ENCODE data around the gene NINJ2.
"Not testable (repeated sequence)": the region's sequence is repeated elsewhere in the genome, so short reads cannot be mapped to it uniquely, and the experiment has no call there.

The NINJ2 gene

DNA sequence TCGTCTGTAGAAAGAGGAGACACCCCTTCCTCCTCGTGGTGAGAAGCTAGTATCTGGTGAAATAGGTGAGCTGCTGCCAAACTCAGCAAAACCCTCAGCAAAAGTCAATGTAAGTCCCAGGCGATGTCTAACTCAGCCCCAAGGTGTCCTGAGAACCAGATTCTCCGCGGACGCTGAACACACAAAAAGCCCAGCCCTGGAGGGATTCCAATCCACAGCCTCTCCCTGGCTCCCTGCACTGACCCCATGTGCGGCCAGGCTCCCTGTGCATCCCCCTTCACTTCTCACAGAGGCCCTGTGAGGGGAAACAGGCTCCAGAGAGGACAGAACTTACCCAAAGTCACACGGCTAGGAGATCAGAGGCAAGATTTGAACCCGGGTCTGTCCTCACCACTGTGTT, 81.5 kb downstream of the NINJ2 start:
- no peak for DNase-seq

DNA sequence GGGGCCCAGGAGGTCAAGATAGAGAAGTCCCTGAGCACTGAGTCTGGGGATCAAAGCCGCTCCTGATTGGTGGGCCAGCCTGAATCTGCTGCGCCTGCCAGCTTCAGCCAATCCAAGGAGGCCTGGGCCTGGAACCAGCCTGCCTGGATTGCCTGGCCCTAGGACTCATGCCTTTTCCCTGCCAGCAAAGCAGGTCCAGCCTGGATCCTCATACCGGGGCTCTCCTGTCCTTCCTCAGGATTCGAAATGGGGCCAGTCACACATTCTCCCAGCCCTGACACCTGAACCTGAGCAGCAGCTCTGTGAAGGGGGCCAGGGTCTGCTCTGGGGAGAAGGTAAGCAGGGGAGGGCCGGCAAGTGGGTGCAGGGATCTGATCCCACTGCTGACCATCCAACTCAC, 81.9 kb downstream of the NINJ2 start:
- DNase-seq: no peak

DNA sequence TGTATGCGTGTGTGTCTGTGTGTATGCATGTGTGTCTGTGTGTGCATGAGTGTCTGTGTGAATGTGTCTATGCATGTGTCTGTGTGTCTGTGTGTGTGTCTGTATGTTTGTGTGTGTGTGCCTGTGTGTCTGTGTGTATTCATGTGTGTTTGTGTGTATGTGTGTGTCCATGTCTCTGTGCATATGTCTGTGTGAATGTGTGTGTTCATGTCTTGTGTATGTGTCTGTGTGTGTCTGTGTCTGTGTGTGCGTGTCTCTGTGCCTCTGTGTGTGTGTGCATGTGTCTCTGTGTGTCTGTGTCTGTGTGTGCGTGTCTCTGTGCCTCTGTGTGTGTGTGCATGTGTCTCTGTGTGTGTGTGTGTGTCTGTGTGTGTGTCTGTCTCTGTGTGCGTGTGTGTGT, 82.4 kb downstream of the NINJ2 start:
- DNase-seq: no peak

DNA sequence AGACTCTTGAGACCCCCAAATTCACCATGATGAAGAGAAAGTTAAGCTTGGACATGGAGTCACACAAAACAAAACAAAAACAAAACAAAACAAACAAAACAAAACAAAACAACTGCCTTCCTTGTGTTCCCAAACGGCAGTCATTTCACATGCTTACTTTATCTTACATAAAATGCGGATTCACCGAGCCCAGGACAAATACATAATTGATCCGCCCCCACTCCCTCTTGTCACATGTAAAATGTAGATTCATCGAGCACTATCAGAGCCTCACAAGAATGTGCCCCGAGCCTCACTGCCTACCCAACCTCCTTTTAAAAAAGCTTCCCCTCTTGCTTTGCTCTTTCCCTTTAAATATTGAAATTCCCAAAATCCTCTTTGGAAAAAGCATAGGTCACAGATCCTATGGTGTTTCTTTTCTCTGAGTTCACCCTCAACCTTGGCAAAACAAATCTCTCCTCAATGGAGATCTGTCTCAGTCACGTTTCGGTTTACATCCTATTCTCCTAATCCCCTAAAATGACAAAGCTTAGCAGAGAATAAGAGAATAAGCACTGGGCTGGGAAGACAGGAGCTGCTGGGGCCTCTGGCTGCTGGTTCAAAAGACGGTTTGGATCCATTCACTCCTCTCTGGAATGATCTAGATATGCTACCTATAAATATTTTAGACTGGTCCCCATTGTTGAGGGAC, 83.7 kb downstream of the NINJ2 start:
- no peak for DNase-seq

DNA sequence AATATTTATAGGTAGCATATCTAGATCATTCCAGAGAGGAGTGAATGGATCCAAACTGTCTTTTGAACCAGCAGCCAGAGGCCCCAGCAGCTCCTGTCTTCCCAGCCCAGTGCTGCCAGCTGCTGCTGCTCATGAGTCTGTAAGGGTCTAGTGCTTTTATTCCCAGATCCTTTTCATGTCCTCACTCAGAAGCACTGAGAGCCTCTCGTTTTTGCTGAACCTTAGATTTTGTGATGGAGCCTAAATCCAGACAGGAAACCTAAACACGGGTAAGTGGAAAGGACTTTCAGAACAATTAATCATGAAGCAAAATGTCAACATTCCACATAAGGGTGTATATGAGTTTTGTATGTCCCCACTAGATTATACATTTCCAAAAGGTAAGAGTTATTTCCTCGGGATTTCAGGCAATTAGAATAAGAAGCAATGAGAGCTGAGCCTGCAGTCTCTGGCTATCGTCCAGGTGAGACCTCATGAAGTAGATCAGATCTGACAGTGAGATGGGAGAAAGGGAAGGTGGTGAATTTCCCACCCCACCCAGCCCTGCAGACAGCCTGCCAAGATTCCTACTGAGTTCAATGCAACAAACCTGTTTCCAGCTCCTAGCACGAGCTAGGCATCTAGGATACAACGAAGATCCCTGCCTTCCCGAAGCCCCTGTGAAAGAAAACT, 84.4 kb downstream of the NINJ2 start:
- no peak for DNase-seq

DNA sequence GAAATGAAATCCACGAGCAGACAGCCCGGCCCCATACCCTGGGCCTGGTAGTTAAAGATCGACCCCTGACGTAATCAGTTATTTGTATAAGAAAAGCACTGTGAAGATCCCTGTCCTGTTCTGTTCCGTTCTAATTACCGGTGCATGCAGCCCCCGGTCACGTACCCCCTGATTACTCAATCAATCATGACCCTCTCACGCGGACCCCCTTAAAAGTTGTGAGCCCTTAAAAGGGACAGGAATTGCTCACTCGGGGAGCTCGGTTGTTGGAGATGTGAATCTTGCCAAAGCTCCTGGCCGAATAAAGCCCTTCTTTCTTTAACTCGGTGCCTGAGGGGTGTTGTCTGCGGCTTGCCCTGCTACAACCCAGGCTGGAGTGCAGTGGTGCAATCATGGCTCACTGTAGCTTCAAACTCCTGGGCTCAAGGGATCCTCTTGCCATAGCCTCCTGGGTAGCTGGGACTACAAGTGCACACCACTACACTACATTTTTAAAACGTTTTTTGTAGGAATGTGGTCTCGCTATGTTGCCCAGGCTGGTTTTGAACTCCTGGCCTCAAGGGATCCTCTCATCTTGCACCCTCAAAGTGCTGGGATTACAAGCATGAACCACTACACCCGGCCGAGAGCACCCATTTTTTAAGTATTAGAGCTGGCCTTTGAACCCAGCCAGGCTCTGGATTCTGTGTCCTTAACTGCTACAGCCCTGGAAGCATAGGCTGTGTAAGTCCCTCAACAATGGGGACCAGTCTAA, 85.1 kb downstream of the NINJ2 start:
- not testable (repeated sequence) for DNase-seq

DNA sequence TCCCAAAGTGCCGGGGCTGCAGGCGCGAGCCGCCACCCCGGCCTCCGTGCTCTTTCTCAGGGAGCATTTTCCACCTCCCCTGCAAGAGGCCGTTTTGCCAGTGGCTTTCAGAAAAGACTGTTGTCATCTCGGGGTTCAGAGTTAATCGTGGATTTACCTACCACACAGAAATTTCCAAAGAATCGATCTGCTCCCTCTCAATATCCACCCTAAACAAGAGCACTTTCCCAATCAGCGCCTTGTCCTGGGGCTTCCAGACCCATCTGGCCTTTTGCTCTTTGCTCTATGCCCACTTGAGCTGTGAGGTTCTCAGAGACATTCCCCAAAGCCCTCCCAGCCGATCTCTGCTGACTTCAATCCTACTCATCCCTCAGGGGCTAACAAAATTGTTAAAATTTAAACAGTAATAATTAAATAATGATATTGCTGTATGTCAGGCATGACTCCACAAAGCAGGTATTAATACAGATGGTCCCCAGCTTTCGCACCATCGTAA, 86.6 kb downstream of the NINJ2 start:
- no peak for DNase-seq

DNA sequence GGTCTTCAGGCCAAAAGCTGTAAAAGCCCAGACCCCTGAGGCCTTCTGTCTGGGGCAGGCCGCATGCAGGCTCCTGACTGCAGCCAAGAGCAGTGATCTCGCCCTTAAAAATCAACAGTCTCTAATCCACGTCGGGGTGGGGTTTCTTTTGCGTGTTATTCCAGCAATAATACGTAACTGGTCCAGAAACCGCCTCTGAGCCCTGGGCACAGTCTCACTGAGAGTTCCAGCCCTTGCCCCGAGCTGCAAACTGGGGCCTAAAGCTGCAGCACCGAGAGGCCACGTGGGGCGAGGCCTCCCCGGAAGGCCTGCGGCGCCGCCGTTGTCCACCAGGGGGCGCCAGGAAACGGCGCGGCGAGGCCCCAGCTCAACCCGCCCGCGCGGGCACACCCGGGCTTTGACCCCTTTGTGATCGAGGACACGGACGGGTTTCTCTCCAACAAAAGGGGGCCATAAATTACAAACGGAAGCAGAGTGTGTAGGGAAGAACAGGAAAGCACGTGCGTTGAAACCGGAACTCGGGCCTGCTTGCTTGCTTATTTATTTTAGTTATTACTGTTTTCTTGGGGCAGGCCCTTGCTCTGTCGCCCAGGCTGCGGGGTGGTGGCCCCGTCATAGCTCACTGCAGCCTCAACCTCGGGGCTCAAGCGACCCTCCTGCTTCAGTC, 87.2 kb downstream of the NINJ2 start:
- peak; percentile 93 to 94 for DNase-seq

DNA sequence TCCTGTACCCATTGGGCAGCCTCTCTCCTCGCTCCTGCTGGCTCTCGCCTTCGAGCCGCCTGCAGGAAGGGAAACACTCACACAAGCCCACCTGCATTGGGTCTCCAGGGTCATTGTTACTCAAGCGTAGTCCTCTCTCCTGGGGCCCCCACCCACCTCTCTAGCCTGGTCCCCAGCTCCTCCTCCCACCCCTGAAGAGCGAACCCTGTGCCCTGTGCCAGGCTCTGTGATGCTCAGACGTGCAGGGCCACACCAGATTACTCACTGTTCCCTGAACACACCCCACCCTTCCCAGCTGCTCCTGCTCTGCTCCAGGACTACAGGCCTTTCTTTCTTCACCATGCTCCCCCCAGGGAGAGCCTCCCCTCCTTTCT, 88.1 kb downstream of the NINJ2 start:
- no peak for DNase-seq

DNA sequence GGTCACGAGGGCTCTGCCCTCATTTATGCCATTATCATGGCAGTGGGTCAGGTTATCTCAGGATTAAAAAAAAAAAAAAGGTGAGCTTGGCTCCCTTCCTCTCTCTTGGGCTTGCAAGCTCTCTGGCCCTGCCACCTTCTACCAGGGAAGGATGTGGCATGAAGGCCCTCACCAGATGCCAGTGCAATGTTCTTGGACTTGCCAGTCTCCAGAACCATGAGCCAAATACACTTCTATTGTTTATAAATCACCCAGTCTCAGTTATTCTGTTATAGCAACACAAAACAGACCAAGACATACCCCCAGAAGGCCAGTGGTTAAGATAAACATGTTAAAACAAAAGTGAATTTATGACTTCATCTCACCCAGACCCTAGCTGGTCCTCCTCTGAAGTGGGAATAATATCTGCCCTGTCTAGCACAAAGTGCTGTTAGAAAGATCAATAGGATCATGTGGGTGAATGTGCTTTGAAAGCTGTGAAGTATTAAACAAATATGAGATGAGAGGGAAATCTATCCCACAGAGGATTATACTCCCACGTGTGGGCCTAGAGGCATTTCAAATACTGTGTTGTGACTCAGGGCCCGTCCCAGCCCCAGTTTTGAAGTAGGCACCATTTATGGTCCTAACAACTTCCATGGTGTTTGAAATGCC, 88.6 kb downstream of the NINJ2 start:
- DNase-seq: peak in 1 of 2 experiments; percentile 41

DNA sequence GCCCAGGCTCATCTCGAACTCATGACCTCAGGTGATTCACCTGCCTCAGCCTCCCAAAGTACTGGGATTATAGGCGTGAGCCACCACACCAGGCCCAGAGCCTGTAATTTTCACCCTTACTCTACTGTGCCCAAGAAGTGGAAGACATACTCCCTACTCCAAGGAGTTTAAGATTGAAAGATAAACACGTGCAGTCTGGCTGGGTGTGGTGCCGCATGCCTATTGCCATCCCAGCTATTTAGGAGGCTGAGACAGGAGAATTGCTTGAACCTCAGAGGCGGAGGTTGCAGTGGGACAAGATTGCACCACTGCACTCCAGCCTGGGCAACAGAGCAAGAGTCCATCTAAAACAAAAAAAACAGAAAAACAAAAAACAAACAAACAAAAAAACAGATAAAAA, 90.0 kb downstream of the NINJ2 start:
- DNase-seq: no peak

DNA sequence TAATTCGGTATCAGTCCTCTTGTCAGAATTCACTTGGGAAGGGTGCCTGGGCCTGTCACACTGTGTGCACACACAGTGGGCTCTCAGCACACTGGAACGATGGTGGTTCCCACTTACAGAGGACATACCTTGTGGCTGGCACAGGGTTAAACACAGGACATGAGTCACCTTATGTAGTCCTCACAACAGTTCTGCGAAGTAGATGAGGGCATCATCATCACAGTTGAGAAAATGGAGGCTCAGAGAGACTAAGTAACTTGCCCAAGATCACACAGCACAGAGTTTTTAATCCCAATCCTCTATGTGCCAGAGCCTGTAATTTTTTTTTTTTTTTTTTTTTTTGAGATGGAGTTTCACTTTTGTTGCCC, 90.7 kb downstream of the NINJ2 start:
- DNase-seq: peak in 1 of 2 experiments; percentile 47

DNA sequence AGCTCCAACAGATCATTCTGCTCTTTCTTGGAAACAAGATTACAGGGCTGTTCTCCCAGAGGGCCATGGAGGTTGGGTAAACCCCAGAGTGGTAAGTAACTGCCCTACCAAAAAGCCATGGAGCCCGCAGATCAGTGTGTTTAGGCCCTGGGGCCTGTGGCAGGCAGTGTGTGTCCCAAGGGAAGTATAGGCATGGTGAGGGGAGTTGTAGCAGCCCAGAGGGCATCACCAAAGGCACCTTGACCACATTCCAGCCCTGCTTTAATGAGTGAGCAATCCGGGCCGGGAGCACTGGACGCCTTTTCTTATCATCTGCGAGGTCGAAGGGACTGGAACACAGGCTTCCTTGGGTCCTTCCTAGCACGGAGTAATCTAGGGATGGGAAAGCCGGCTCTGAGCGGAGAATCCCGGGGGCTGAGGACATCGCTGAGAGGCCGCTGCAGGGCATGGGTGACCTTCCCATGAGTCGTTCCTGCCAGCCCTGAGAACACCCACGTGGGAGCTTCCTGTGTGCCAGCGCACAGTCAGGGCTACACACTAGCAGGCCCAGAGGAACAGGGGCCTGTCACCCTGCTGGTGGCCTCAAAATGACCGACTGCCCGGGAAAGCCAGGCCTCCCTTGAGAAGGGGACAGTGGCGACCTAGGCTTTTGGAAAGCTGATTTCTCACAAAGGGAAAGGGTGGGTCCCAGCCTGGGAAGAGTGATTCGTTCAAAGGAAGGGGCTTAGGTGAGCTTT, 91.3 kb downstream of the NINJ2 start:
- DNase-seq: no peak

DNA sequence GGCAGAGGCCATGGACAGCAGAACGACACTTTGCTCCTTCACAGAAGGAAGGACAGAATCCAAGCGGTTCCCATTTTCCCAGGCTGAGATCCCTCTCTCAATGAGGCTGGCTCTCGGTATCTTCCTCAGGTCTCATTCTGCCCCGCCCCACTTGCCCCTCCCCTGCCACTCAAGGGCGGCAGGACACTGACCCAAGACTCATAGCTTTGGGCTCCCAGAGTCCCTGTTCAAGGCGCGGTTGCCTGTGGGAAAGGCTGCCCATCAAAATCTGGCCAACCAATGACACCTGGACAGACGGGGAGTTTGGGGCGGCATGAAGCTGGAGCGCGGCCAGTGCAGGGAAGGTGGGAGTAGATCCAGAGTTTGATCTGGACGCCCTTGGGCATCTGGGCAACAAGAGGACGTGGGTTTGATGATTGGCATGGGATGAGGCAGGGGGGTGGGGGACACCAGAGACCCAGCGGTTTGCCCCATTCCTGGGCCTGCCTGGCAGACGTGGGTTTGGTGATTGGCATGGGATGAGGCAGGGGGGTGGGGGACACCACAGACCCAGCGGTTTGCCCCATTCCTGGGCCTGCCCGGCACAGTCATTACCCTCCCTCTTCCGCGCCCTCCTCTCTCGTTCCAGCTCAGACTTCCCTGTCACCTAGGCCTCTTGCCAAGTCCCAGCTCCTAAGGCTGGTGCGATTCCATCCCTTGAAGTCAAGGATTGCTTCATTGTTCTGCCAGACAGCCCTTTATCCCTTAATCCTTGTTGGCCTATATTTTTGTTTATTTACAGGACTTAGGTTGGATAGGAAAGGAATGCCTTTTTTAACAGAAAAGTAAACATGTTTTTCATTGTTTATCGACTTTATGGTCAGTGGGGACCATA, 92.1 kb downstream of the NINJ2 start:
- DNase-seq: peak in 1 of 2 experiments; percentile 15

DNA sequence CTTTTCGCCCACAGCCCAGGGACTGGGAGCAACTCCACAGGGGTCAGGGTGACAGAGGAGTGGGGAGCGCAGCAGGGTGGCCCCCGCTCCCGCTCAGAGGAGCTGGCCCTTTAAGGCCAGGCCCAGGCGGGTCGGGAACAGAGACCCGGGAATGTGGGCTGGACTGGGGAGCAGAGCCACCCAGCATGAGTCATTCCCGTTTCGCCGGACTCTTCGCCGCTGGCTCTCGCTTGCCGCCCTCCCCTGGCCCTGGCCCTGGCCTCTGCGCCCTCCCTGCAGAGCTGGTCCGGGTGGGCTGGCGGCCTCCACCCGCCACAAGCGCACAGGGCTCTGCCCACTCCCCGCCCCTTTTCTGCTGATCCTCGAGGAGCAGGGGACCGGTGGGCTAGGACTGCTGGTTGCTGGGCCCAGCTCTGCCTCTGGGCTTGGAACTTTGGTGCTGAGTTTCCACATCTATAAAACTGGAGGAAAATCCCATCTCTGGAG, 92.8 kb downstream of the NINJ2 start:
- DNase-seq: no peak

DNA sequence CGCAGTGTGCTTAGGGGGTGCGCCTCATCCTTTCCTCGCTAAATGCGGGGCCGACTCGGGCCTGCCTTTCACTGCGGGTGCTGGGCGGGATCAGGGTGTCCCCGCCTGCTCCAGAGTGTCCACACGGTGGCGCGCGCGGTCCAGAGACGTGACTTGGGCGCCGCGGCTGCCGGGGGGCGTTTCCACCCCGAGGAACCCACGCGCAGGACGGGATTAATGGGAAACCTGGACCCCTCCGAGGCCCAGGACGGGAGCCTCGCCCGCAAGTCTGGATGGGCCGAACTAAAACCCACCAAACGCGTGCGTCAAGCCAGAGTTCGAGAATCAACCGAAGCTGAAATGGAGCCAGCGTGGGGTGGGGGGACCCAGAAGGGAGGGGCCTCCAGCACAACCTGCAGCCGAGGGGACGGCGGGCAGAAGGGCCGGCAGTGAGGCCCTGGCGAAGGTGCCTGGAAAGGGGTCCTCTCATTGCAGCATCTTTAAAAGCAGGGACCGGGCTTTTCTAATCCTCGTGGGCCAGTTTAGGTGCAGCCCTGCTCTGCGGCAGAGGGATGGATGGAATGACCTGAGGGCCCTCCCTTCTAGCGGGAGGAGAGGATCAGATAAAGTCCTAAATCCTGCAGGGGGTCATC, 93.3 kb downstream of the NINJ2 start:
- peak; percentile 93 to 95 for DNase-seq

DNA sequence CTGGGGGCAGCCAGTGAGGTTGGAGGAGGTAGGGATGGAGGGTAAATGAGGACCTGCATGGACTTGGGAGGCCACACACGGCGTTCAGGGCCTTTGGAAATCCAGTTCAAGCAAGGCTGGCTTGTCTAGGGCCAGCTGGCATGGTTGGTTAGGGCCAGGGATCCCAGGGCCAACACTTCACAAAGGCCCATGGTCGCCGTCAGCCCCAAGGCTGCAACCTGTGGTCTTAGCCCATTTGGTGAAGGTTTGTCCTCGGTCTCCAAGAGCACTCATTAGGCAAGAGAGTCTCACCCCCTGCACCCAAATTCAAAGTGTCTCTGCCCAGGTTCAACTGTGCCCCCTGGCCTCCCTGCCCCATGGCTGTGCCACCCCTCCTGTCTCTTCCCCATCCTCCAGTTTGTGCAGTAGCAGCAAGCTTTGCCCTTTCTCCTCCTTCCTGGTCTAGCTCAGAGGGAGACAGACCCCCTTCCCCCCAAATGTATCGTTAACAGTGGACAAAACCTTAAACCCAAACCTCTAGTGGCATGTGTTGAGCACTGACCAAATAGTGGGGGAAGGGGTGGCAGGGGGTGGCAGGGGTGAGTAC, 94.1 kb downstream of the NINJ2 start:
- no peak for DNase-seq

DNA sequence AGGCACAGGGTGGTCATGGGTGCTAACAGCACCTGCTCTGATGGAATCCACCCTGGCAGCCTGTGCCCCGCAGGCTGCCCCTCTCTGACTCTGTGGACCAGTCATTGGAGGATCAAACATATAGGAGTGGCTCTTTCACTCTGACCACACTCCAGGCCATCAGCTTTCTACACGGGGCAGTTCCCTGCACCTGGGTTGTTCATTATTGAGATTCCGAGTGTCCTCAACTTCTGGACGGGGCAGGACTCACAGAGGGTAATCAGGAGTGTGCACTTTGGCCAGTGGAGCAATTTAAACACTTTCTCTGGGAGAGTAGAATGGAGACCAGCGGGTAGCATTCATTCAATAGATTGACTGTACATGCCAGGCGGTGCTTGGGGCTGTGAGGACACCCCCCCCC, 94.8 kb downstream of the NINJ2 start:
- no peak for DNase-seq

DNA sequence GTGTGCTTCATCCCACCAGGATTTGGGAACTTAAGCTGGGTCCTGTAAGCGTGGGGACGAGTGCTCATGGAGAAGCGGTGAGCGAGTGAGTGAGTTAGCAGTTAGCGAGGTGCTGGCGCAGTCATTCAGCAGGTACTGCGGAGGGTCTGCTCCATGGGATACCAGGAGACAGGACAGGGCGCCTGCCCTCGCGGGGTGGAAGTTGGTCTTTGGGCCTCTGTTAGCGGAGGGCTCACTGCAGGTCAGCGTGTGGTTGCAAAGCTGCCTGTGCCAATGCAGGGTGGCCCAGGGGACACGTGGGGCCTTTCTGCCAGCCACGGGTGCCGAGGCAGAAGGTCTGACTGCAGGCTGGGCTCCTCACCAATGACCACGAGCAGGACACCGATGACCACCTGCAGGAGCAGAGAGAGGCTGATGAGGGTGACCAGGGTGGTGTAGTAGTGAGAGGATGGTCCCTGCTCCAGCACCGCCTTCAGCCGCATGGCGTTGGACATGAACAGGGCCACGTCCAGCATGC, 97.6 kb downstream of the NINJ2 start:
- DNase-seq: no peak

DNA sequence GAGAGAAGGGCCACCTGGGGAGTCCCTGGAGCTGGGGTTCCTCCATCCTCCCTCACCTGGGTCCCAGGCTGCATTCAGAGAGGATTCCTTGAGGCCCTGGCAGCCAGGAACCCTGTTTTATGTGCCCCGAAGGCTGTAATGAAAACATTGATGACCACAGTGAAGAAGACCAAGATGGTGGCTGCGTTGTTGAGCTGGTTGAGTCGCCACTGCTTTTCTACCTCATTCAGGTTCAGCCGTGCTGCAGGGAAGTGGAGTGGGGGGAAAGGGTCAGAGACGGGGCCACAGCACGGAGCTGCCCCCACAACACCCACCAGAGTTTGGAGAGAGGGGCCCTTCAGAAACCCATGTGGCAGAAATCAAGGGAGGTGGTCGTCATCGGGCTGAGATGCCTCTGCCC, 98.1 kb downstream of the NINJ2 start:
- no peak for DNase-seq

All from activated T-cell treated with anti-CD3 and anti-CD28 coated beads, Interleukin-2, amount 50 U/mL, for 48 hours (primary cell).